ENCODE results near the gene PRKCD.

DNA sequence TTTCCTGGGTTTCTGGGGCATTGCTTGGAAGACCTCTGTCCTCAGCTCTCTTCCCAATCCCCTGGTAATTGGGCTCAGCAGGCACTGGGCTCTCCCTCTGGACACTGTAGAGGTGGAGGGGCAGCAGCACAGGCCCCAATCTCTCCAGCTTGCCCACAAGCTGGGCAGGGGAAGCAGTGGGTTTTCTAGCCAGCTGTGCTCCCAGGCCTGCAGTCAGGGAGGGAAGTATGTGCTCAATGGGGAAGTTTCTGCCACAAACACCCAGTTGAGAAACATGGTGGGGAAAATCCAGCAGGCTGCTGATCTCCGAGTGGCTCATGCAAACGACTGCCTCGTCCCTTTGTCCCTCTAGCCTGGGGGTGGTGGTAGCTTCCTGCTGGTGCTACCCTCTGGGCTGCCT, 18.0 kb upstream of the PRKCD start:
- TF ChIP-seq, protein P1, sequence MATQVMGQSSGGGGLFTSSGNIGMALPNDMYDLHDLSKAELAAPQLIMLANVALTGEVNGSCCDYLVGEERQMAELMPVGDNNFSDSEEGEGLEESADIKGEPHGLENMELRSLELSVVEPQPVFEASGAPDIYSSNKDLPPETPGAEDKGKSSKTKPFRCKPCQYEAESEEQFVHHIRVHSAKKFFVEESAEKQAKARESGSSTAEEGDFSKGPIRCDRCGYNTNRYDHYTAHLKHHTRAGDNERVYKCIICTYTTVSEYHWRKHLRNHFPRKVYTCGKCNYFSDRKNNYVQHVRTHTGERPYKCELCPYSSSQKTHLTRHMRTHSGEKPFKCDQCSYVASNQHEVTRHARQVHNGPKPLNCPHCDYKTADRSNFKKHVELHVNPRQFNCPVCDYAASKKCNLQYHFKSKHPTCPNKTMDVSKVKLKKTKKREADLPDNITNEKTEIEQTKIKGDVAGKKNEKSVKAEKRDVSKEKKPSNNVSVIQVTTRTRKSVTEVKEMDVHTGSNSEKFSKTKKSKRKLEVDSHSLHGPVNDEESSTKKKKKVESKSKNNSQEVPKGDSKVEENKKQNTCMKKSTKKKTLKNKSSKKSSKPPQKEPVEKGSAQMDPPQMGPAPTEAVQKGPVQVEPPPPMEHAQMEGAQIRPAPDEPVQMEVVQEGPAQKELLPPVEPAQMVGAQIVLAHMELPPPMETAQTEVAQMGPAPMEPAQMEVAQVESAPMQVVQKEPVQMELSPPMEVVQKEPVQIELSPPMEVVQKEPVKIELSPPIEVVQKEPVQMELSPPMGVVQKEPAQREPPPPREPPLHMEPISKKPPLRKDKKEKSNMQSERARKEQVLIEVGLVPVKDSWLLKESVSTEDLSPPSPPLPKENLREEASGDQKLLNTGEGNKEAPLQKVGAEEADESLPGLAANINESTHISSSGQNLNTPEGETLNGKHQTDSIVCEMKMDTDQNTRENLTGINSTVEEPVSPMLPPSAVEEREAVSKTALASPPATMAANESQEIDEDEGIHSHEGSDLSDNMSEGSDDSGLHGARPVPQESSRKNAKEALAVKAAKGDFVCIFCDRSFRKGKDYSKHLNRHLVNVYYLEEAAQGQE (IDR thresholded peaks at IDR 0.05; ENCODE audit: insufficient read depth in 1 of 2, low read depth in 2 of 2, low read length in 2 of 2): no peak
- TF ChIP-seq POLR2AphosphoS5 (IDR thresholded peaks at IDR 0.05; ENCODE audit: low read depth, low read length): no peak
